ENCODE results near the gene OR6B1. TPM values are rescaled to one million over a fixed set of nuclear protein-coding genes. Genes with fewer than 3 reads are reported as not detected.
A peak's percentile ranks its signal among the peaks of the same experiment; 100 is the strongest.
"Not testable (repeated sequence)": the region's sequence is repeated elsewhere in the genome, so short reads cannot be mapped to it uniquely, and the experiment has no call there.

OR6B1 gene
- total RNA-seq, 1 donor from 2014 or later: 4.3 TPM

GRCh38 chr7:144038887-144039286, 38.8 kb downstream of the OR6B1 start:
- no peak for DNase-seq (ENCODE audit: low spot score)

GRCh38 chr7:144048648-144049047, 48.5 kb downstream of the OR6B1 start, which contains the start of gene OR2A5:
Gene OR2A5 (plus strand): TSS chr7:144048948. CDS start chr7:144050402, 1,454 bp downstream.
- DNase-seq (ENCODE audit: low spot score): no peak

- peak; percentile 90 for DNase-seq (ENCODE audit: low spot score)
Observed at GRCh38 chr7:144049491-144049890, 49.4 kb downstream of the OR6B1 start.

- DNase-seq (ENCODE audit: low spot score): peak; percentile 95
Observed at GRCh38 chr7:144050093-144050492, 50.0 kb downstream of the OR6B1 start.

- not testable (repeated sequence) for DNase-seq (ENCODE audit: low spot score)
Observed at GRCh38 chr7:144050884-144051283, 50.8 kb downstream of the OR6B1 start.

GRCh38 chr7:144057954-144058353, 57.8 kb downstream of the OR6B1 start:
- DNase-seq (ENCODE audit: low spot score): no peak

Other genes starting within 250 kb of the OR6B1 start
- gene CTAGE6, start 242.6 kb upstream of the OR6B1 start, total RNA-seq (ENCODE audit: insufficient read depth, low replicate concordance): 20.7 TPM
- 67.7 TPM for gene TCAF1, start 98.1 kb upstream of the OR6B1 start, total RNA-seq (ENCODE audit: insufficient read depth, low replicate concordance)
- gene OR2F2, start 65.1 kb upstream of the OR6B1 start, total RNA-seq (ENCODE audit: insufficient read depth, low replicate concordance): 2.9 TPM
- gene OR2F1, start 45.5 kb upstream of the OR6B1 start, total RNA-seq (ENCODE audit: insufficient read depth, low replicate concordance): 2.6 TPM
- 3.6 TPM for gene OR2A5, start 48.6 kb downstream of the OR6B1 start, total RNA-seq (ENCODE audit: insufficient read depth, low replicate concordance)
- gene OR2A25, start 69.5 kb downstream of the OR6B1 start, total RNA-seq (ENCODE audit: insufficient read depth, low replicate concordance): 7.9 TPM
- 6.5 TPM for gene OR2A12, start 86.0 kb downstream of the OR6B1 start, total RNA-seq (ENCODE audit: insufficient read depth, low replicate concordance)
- not detected for gene OR2A2, start 109.3 kb downstream of the OR6B1 start, total RNA-seq (ENCODE audit: insufficient read depth, low replicate concordance)
- 3.4 TPM for gene OR2A14, start 122.9 kb downstream of the OR6B1 start, total RNA-seq (ENCODE audit: insufficient read depth, low replicate concordance)
- 17.8 TPM for gene CTAGE4, start 183.1 kb downstream of the OR6B1 start, total RNA-seq (ENCODE audit: insufficient read depth, low replicate concordance)
- gene ARHGEF35, start 195.5 kb downstream of the OR6B1 start, total RNA-seq (ENCODE audit: insufficient read depth, low replicate concordance): 1.9 TPM
- gene OR2A42, start 239.3 kb downstream of the OR6B1 start, total RNA-seq (ENCODE audit: insufficient read depth, low replicate concordance): 0.48 TPM